Measurements from ENCODE around the gene BTBD18. TPM values are rescaled to one million over a fixed set of nuclear protein-coding genes. Genes with fewer than 3 reads are reported as not detected.

Gene BTBD18
- total and polyA plus RNA-seq, 2 donors (not counting 1 experiment from before 2014, with no cell fraction given) = not detected

DNA sequence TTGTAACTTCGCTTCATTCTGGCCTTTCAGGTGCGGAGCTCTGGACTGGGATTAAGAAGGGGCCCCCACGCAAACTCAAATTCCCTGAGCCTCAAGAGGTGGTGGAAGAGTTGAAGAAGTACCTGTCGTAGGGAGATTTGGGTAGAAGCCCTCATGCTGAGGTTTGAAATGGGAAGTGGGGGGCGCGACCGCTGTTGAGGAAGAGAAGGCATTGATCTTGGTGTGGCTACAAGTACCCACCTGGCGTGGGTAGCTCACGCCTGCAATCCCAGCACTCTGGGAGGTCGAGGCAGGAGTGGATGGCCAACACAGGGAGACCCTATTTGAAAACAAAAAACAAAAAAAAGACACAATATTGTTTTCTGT, 9.5 kb downstream of the BTBD18 start:
- TF ChIP-seq, protein P1, sequence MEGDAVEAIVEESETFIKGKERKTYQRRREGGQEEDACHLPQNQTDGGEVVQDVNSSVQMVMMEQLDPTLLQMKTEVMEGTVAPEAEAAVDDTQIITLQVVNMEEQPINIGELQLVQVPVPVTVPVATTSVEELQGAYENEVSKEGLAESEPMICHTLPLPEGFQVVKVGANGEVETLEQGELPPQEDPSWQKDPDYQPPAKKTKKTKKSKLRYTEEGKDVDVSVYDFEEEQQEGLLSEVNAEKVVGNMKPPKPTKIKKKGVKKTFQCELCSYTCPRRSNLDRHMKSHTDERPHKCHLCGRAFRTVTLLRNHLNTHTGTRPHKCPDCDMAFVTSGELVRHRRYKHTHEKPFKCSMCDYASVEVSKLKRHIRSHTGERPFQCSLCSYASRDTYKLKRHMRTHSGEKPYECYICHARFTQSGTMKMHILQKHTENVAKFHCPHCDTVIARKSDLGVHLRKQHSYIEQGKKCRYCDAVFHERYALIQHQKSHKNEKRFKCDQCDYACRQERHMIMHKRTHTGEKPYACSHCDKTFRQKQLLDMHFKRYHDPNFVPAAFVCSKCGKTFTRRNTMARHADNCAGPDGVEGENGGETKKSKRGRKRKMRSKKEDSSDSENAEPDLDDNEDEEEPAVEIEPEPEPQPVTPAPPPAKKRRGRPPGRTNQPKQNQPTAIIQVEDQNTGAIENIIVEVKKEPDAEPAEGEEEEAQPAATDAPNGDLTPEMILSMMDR (conservative IDR thresholded peaks at IDR 0.05 in 1 of 2, IDR thresholded peaks at IDR 0.05 in 1 of 2; ENCODE audit: low read depth in 1 of 2, low read length in 2 of 2) = no peak
- TF ChIP-seq EZH2 (IDR thresholded peaks at IDR 0.05; ENCODE audit: low read length, missing control alignments) = no peak
- peak overlapping the region; percentile 90 for H3K4me2 ChIP-seq (ENCODE audit: extremely low read depth, insufficient read depth, low read length)
- peaks cover 3% of the 10 kb centered on the region for H3K4me1 ChIP-seq (ENCODE audit: control insufficient read depth, extremely low read depth, insufficient read depth, low read length)
- peak overlapping the region; percentile 74 to 98 (median 90) for H3K4me3 ChIP-seq (replicated peaks in 1 of 4; ENCODE audit: control extremely low read depth in 1 of 4, insufficient read depth in 1 of 4, low read depth in 3 of 4, low read length in 4 of 4)
- peak overlapping the region; percentile 97 for H3K9ac ChIP-seq (ENCODE audit: insufficient read depth, low read length)
- DNase-seq (ENCODE audit: low read depth in 2 of 2) = no peak
- peaks cover 15% of the 10 kb centered on the region for H3K79me2 ChIP-seq (ENCODE audit: control insufficient read depth, insufficient read depth, low read length)
- no peaks in the 10 kb centered on the region for H3K9me3 ChIP-seq (ENCODE audit: control insufficient read depth, insufficient read depth, low read depth, low read length)
- H2AFZ ChIP-seq (ENCODE audit: low read length) = no peak overlapping the region
- H3K36me3 ChIP-seq (ENCODE audit: control insufficient read depth, insufficient read depth, low read length) = peaks cover 15% of the 10 kb centered on the region
- H3K27me3 ChIP-seq (ENCODE audit: control insufficient read depth, insufficient read depth, low read length) = no peaks in the 10 kb centered on the region
- no peaks in the 10 kb centered on the region for H4K20me1 ChIP-seq (ENCODE audit: control insufficient read depth, extremely low read depth, insufficient read depth, low read length)
- H3K27ac ChIP-seq (ENCODE audit: insufficient read depth, low read length) = peak overlapping the region; percentile 85

DNA sequence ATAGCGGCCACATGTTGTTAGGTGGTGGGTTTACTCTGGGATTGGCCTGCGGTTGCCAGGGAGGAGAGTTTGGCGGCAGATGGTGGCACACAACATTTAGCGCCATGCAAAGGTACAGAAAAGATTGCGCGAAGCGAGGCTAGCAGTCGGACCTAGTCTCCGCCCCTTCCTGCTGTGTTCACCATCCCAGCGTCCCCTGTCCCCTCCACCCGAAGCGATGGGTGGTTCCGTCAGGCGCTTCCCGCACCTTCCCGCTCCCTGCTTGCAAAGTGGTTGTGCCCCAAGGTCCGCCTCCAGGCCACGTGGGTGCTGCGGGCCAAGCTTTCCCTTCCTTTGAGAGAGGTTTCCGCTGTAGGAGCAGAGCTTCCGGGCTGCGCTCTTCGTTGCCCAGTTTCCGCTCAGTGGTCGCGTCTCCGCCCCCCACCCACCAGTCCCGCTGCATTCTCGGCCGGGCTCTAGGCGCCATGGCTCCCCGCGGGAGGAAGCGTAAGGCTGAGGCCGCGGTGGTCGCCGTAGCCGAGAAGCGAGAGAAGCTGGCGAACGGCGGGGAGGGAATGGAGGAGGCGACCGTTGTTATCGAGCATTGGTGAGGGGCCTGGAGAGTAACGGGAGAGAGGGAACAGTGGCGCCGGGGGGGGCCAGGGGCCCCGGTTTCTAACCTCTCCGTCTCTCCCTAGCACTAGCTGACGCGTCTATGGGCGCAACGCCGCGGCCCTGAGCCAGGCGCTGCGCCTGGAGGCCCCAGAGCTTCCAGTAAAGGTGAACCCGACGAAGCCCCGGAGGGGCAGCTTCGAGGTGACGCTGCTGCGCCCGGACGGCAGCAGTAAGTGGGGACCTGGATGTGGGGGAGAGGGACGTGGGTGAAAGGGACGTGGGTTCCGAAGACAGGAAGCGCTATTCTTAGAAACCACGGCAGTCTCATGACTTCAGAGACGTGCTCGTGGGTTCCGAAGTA, 10.2 kb downstream of the BTBD18 start, which contains the start of gene SELENOH:
Gene SELENOH (plus strand): TSS at position 360 of the 955 bp plus-strand sequence. CDS start 105 bp downstream, at position 465.
- Histone ChIP-seq H3K27me3 (ENCODE audit: control insufficient read depth, insufficient read depth, low read length) (no peaks in the 10 kb centered on the region), H3K9ac (ENCODE audit: insufficient read depth, low read length) (peak within 1 kb of the TSS; percentile 97), H4K20me1 (ENCODE audit: control insufficient read depth, extremely low read depth, insufficient read depth, low read length) (no peaks in the 10 kb centered on the region), H3K4me2 (ENCODE audit: extremely low read depth, insufficient read depth, low read length) (peak within 1 kb of the TSS; percentile 92), H3K36me3 (ENCODE audit: control insufficient read depth, insufficient read depth, low read length) (peaks cover 15% of the 10 kb centered on the region), H3K4me3 (replicated peaks in 1 of 4; ENCODE audit: control extremely low read depth in 1 of 4, insufficient read depth in 1 of 4, low read depth in 3 of 4, low read length in 4 of 4) (peak within 1 kb of the TSS; percentile 74 to 98 (median 90)), H2AFZ (ENCODE audit: low read length) (peak within 1 kb of the TSS; percentile 79), H3K4me1 (ENCODE audit: control insufficient read depth, extremely low read depth, insufficient read depth, low read length) (peaks cover 3% of the 10 kb centered on the region), H3K9me3 (ENCODE audit: control insufficient read depth, insufficient read depth, low read depth, low read length) (no peaks in the 10 kb centered on the region), H3K79me2 (ENCODE audit: control insufficient read depth, insufficient read depth, low read length) (peaks cover 15% of the 10 kb centered on the region), H3K27ac (ENCODE audit: insufficient read depth, low read length) (peak within 1 kb of the TSS; percentile 85)
- DNase-seq (ENCODE audit: low read depth in 2 of 2) = peak; percentile 97 to 99
- TF ChIP-seq EZH2 (IDR thresholded peaks at IDR 0.05; ENCODE audit: low read length, missing control alignments) = no peak
- TF ChIP-seq, protein P1 (conservative IDR thresholded peaks at IDR 0.05 in 1 of 2, IDR thresholded peaks at IDR 0.05 in 1 of 2; ENCODE audit: low read depth in 1 of 2, low read length in 2 of 2) = no peak

DNA sequence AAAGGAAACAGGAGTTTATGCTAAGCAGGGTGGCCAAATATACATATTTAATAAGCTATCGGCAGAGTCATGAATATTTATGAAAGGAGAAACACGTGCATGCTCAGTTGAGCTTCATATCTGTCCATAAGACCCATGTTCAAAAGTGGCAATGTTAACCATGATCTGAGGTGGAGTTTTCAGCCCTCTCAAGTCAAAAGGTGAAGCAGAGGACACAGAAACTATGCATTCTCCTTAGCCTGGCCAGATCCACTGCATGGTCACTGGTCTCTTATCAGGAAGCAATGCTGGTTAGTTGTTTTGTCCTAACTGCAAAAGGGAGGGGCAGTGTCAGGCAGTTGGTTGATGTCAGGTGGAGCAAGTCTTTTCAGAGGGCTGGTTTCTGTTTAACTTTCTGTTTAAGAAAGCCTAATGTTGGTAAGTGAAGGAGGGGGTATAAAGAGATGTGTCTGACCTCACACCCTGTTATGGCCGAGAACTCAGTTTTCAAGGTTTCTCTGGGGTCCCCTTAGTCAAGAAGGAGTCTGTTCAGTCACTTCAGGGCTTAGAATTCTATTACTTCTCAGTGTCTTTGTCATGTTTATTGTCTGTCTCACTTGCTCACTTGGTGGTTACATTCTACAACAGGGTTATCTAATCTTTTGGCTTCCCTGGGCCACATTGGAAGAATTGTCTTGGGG, 15.9 kb downstream of the BTBD18 start:
- H4K20me1 ChIP-seq (ENCODE audit: control insufficient read depth, extremely low read depth, insufficient read depth, low read length) = no peaks in the 10 kb centered on the region
- H3K79me2 ChIP-seq (ENCODE audit: control insufficient read depth, insufficient read depth, low read length) = peaks cover 9% of the 10 kb centered on the region
- DNase-seq (ENCODE audit: low read depth in 2 of 2) = no peak
- no peak overlapping the region for H3K4me3 ChIP-seq (replicated peaks in 1 of 4; ENCODE audit: control extremely low read depth in 1 of 4, insufficient read depth in 1 of 4, low read depth in 3 of 4, low read length in 4 of 4)
- no peak overlapping the region for H2AFZ ChIP-seq (ENCODE audit: low read length)
- no peak overlapping the region for H3K27ac ChIP-seq (ENCODE audit: insufficient read depth, low read length)
- no peaks in the 10 kb centered on the region for H3K4me1 ChIP-seq (ENCODE audit: control insufficient read depth, extremely low read depth, insufficient read depth, low read length)
- H3K9me3 ChIP-seq (ENCODE audit: control insufficient read depth, insufficient read depth, low read depth, low read length) = no peaks in the 10 kb centered on the region
- TF ChIP-seq, protein P1 (conservative IDR thresholded peaks at IDR 0.05 in 1 of 2, IDR thresholded peaks at IDR 0.05 in 1 of 2; ENCODE audit: low read depth in 1 of 2, low read length in 2 of 2) = no peak
- no peak for TF ChIP-seq EZH2 (IDR thresholded peaks at IDR 0.05; ENCODE audit: low read length, missing control alignments)
- H3K27me3 ChIP-seq (ENCODE audit: control insufficient read depth, insufficient read depth, low read length) = no peaks in the 10 kb centered on the region
- no peak overlapping the region for H3K9ac ChIP-seq (ENCODE audit: insufficient read depth, low read length)
- H3K4me2 ChIP-seq (ENCODE audit: extremely low read depth, insufficient read depth, low read length) = no peak overlapping the region
- H3K36me3 ChIP-seq (ENCODE audit: control insufficient read depth, insufficient read depth, low read length) = peaks cover 6% of the 10 kb centered on the region

All from fibroblast of lung (primary cell).